Measurements from ENCODE around the gene AFG3L2. TPM values are rescaled to one million over a fixed set of nuclear protein-coding genes. Genes with fewer than 3 reads are reported as not detected.

The AFG3L2 gene
- total and polyA plus RNA-seq, 2 of the 13 experiments (the other 11 are each of a cell fraction or from before 2014, with no cell fraction given), result 28.6 to 86.9 TPM

GRCh38 chr18:12314591-12315305 is 62.3 kb downstream of the AFG3L2 start:
- H3K4me1 ChIP-seq (ENCODE audit: insufficient read depth, low read length), result peaks cover 3% of the 10 kb centered on the region
- H3K4me3 ChIP-seq (replicated peaks in 1 of 3; ENCODE audit: insufficient read depth in 1 of 3, low read depth in 2 of 3, low read length in 3 of 3), result no peak overlapping the region
- intact Hi-C loops (cut with micrococcal nuclease; ENCODE audit: unreplicated experiment), result no loop called here
- ChIA-PET CTCF (ENCODE audit: low intra/inter-chr PET ratio, low total read pairs) (no interaction called here), POLR2A (interaction anchor here (1.5 kb wide), 1 partner anchor 62 kb away, joined by 6 read pairs; the partner anchor contains the start of gene AFG3L2)
- H3K9me3 ChIP-seq (ENCODE audit: low read length), result no peaks in the 10 kb centered on the region
- H3K79me2 ChIP-seq (ENCODE audit: insufficient read depth, low read length), result no peaks in the 10 kb centered on the region
- H3K4me2 ChIP-seq (ENCODE audit: low read depth, low read length), result no peak overlapping the region
- no peak overlapping the region for H3K27ac ChIP-seq (ENCODE audit: extremely low read length, insufficient read depth, low read length)
- no peak overlapping the region for H2AFZ ChIP-seq (ENCODE audit: low read length)
- no peaks in the 10 kb centered on the region for H3K27me3 ChIP-seq (ENCODE audit: control insufficient read depth in 1 of 2, insufficient read depth in 2 of 2, low read length in 2 of 2)
- 89% methylated on average over 1 of the region's 1 CpG for WGBS (ENCODE audit: low lambda C conversion rate)
- H4K20me1 ChIP-seq (ENCODE audit: insufficient read depth, low read length), result no peaks in the 10 kb centered on the region
- BruUV-seq (replicated peaks), result no TSS peak
- no peak for ATAC-seq
- no peak for FAIRE-seq
- DNase-seq (ENCODE audit: low spot score), result no peak
- H3K9ac ChIP-seq (ENCODE audit: insufficient read depth, low read depth, low read length), result no peak overlapping the region
- in situ Hi-C loops (cut with HindIII; ENCODE audit: extremely low pct_ligation_motif_present, low pct_unique_long_range_greater_than_20kb), result no loop called here
- peak in 1 of 2 experiments; percentile 59; a peak in 2 of 4 replicates for TF ChIP-seq MAFK (conservative IDR thresholded peaks at IDR 0.05 in 1 of 2, IDR thresholded peaks at IDR 0.05 in 1 of 2; ENCODE audit: low read length in 2 of 2)
- TF ChIP-seq MAFF (IDR thresholded peaks at IDR 0.05; ENCODE audit: low read depth, low read length), result peak; percentile 10; the same call in 1 of the 2 replicates
- no peak for TF ChIP-seq KLF6 (CRISPR knock-in tag; IDR thresholded peaks at IDR 0.05)
- TF ChIP-seq PHB2 (IDR thresholded peaks at IDR 0.05; ENCODE audit: partially characterized antibody), result no peak
- no peak for TF ChIP-seq ZBTB40 (IDR thresholded peaks at IDR 0.05)
- TF ChIP-seq ZBTB40 (CRISPR knock-in tag; IDR thresholded peaks at IDR 0.05), result no peak
- 0 out of 5 replicates have a peak, but pooled peaks cover 0 to 5% of the 10 kb centered on the region in 2 experiments for H3K36me3 ChIP-seq (replicated peaks in 1 of 2; ENCODE audit: control insufficient read depth in 1 of 2, insufficient read depth in 2 of 2, low read length in 2 of 2)

Measured in HepG2 (cell line).